DND-41 (cell line): ENCODE results near the gene IL9.

Experiments used
- EZH2 ChIP-seq: IDR thresholded peaks from 3 replicates; pipeline ENCODE4 v1.6.1; 2012; ENCODE audit warnings: borderline replicate concordance, low read depth, mild to moderate bottlenecking, moderate library complexity, low read length, inconsistent platforms; ENCODE audit not compliant: severe bottlenecking
- TF ChIP-seq, protein P1 (sequence below): IDR thresholded peaks from 2 replicates; pipeline ENCODE4 v1.5.1; 2012; ENCODE audit warnings: borderline replicate concordance, low read length, moderate library complexity, mild to moderate bottlenecking; ENCODE audit not compliant: poor library complexity, severe bottlenecking; ENCODE audit errors: extremely low read depth

DNA sequence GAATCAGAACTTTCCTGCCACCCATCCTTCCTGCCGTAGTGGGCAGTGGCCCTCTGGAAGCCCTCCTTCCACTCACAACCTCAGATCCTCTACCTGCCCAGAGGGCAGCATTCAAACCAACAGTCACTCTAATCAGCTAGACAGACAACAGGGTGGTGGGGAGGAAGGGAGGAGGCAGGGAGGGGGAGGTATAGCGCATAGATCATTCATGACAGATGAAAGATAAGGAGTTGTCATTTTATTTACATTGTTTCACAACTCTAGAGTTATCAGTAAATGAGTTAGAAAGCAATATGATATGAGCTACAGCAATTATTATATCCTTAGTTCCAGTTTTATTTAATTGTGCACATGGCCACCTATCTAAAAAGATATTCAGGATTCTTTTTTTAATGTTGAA is 852 bp downstream of the IL9 start:
- TF ChIP-seq, protein P1, sequence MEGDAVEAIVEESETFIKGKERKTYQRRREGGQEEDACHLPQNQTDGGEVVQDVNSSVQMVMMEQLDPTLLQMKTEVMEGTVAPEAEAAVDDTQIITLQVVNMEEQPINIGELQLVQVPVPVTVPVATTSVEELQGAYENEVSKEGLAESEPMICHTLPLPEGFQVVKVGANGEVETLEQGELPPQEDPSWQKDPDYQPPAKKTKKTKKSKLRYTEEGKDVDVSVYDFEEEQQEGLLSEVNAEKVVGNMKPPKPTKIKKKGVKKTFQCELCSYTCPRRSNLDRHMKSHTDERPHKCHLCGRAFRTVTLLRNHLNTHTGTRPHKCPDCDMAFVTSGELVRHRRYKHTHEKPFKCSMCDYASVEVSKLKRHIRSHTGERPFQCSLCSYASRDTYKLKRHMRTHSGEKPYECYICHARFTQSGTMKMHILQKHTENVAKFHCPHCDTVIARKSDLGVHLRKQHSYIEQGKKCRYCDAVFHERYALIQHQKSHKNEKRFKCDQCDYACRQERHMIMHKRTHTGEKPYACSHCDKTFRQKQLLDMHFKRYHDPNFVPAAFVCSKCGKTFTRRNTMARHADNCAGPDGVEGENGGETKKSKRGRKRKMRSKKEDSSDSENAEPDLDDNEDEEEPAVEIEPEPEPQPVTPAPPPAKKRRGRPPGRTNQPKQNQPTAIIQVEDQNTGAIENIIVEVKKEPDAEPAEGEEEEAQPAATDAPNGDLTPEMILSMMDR: no peak
- TF ChIP-seq EZH2: no peak
